HepG2 (cell line): ENCODE results near the gene DNMT3A. TPM values are rescaled to one million over a fixed set of nuclear protein-coding genes. Genes with fewer than 3 reads are reported as not detected.

ENCODE experiments used
- ATF1 ChIP-seq: IDR thresholded peaks from 2 replicates; pipeline ENCODE4 v1.6.1; 2016; ENCODE audit warnings: mild to moderate bottlenecking, control low read depth
- CBX5 ChIP-seq: sonication (generic); formaldehyde crosslinking; IDR thresholded peaks from 2 replicates; pipeline ENCODE4 v1.4.0; 2020; ENCODE audit warnings: missing genetic modification reagents, borderline replicate concordance
- DPF2 ChIP-seq: sonication (generic); formaldehyde crosslinking; IDR thresholded peaks from 2 replicates; pipeline ENCODE4 v1.4.0; 2020; ENCODE audit warnings: mild to moderate bottlenecking, low read depth, missing genetic modification reagents, borderline replicate concordance
- E2F1 ChIP-seq: sonication (generic); formaldehyde crosslinking; IDR thresholded peaks from 2 replicates; pipeline ENCODE4 v1.5.0; 2020; ENCODE audit warnings: missing genetic modification reagents
- FOSL2 ChIP-seq: sonication (generic); formaldehyde crosslinking; IDR thresholded peaks from 2 replicates; pipeline ENCODE4 v1.4.0; 2020; ENCODE audit warnings: missing genetic modification reagents
- GPN1 ChIP-seq: sonication (generic); formaldehyde crosslinking; IDR thresholded peaks from 2 replicates; pipeline ENCODE4 v1.5.1; 2020; ENCODE audit warnings: missing genetic modification reagents, borderline replicate concordance
- HDAC2 ChIP-seq: sonication (generic); formaldehyde crosslinking; IDR thresholded peaks from 2 replicates; pipeline ENCODE4 v1.4.0; 2020; ENCODE audit warnings: missing genetic modification reagents
- HNF4A ChIP-seq: sonication (generic); formaldehyde crosslinking; IDR thresholded peaks from 2 replicates; pipeline ENCODE4 v1.4.0; 2020; ENCODE audit warnings: missing genetic modification reagents
- KLF11 ChIP-seq: IDR thresholded peaks from 2 replicates; pipeline ENCODE4 v1.6.1; 2016; ENCODE audit warnings: missing compliant biosample characterization
- MBNL3 ChIP-seq: fragments of 250-450 bp; sonication (Bioruptor Pico); conservative IDR thresholded peaks from 2 replicates; pipeline ENCODE4 v1.8.0; 2022; ENCODE audit warnings: mild to moderate bottlenecking, inconsistent platforms
- SP1 ChIP-seq, 2 experiments: fragments of 450-650 bp in 1 of 2; sonication (generic) in 1 of 2; formaldehyde crosslinking in 1 of 2; IDR thresholded peaks; 2 replicates each; pipeline versions ENCODE4 v1.4.0 to v1.6.1; 2016 to 2020; ENCODE audit warnings: missing genetic modification reagents in 1 of 2
- THAP7 ChIP-seq: sonication (generic); formaldehyde crosslinking; IDR thresholded peaks from 2 replicates; pipeline ENCODE4 v1.8.1; 2023; ENCODE audit warnings: mild to moderate bottlenecking, missing genetic modification reagents
- U2AF1 ChIP-seq: fragments of 200-400 bp; formaldehyde crosslinking; optimal IDR thresholded peaks from 2 replicates; pipeline ENCODE3; 2017; ENCODE audit warnings: mild to moderate bottlenecking, low read depth, low read length
- ZFP36 ChIP-seq: fragments of 150-350 bp; IDR thresholded peaks from 2 replicates; pipeline ENCODE4 v1.6.1; 2018; ENCODE audit warnings: borderline replicate concordance, low read length, low read depth; ENCODE audit not compliant: partially characterized antibody
- ZFP41 ChIP-seq: sonication (generic); formaldehyde crosslinking; IDR thresholded peaks from 2 replicates; pipeline ENCODE4 v1.4.0; 2020; ENCODE audit warnings: mild to moderate bottlenecking, missing genetic modification reagents, borderline replicate concordance
- ZFP91 ChIP-seq: sonication (generic); formaldehyde crosslinking; IDR thresholded peaks from 2 replicates; pipeline ENCODE4 v1.9.0; 2022; ENCODE audit warnings: missing genetic modification reagents, mild to moderate bottlenecking, borderline replicate concordance
- ZNF232 ChIP-seq: sonication (generic); formaldehyde crosslinking; IDR thresholded peaks from 2 replicates; pipeline ENCODE4 v1.4.0; 2020; ENCODE audit warnings: missing genetic modification reagents, borderline replicate concordance
- ZNF263 ChIP-seq: sonication (generic); formaldehyde crosslinking; IDR thresholded peaks from 2 replicates; pipeline ENCODE4 v1.4.0; 2020; ENCODE audit warnings: missing genetic modification reagents
- ZNF331 ChIP-seq: sonication (generic); formaldehyde crosslinking; IDR thresholded peaks from 2 replicates; pipeline ENCODE4 v1.4.0; 2020; ENCODE audit warnings: missing genetic modification reagents
- ZNF605 ChIP-seq: sonication (generic); formaldehyde crosslinking; IDR thresholded peaks from 2 replicates; pipeline ENCODE4 v1.8.0; 2022; ENCODE audit warnings: mild to moderate bottlenecking, missing genetic modification reagents
- ZNF639 ChIP-seq: conservative IDR thresholded peaks from 2 replicates; pipeline ENCODE4 v1.6.1; 2018; ENCODE audit warnings: missing genetic modification reagents
- ZNF713 ChIP-seq: sonication (generic); formaldehyde crosslinking; IDR thresholded peaks from 2 replicates; pipeline ENCODE4 v1.4.0; 2020; ENCODE audit warnings: mild to moderate bottlenecking, missing genetic modification reagents
- ZNF780A ChIP-seq: sonication (generic); formaldehyde crosslinking; IDR thresholded peaks from 2 replicates; pipeline ENCODE4 v1.8.0; 2022; ENCODE audit warnings: mild to moderate bottlenecking, missing genetic modification reagents, moderate library complexity
- ZNF782 ChIP-seq: sonication (generic); formaldehyde crosslinking; IDR thresholded peaks from 2 replicates; pipeline ENCODE4 v1.4.0; 2020; ENCODE audit warnings: missing genetic modification reagents, mild to moderate bottlenecking, borderline replicate concordance
- ZSCAN9 ChIP-seq: IDR thresholded peaks from 2 replicates; pipeline ENCODE4 v1.6.1; 2016; ENCODE audit warnings: borderline replicate concordance
- polyA plus RNA-seq, 8 experiments: library from polyadenylated mRNA; depleted of rRNA in 3 of 8; stranded (reverse) in 7 of 8; unstranded in 1 of 8; fragments of >200 nt; fragmentation: Illumina TruSeq in 4 of 8; extraction: Trizol in 4 of 8; gene quantifications; 2 replicates each; pipeline versions ENCODE4 v1.2.1 to v1.2.3, GENCODE V29; 2011 to 2016; ENCODE audit warnings: low read depth in 4 of 8, missing spikeins in 1 of 8, mixed read lengths in 1 of 8; ENCODE audit not compliant: insufficient read depth in 1 of 8
- total RNA-seq, 5 experiments: library from RNA; depleted of rRNA; stranded (reverse); fragments of >200 nt; fragmentation: Illumina TruSeq; extraction: Trizol; gene quantifications; 2 replicates each; pipeline ENCODE4 v1.2.3, GENCODE V29; 2016; ENCODE audit warnings: low read depth in 1 of 5

The DNMT3A gene
- total and polyA plus RNA-seq, 2 of the 13 experiments (the other 11 are each of a cell fraction or from before 2014, with no cell fraction given) = 14.7 to 29.1 TPM

GRCh38 chr2:25376750-25377621 is 35.3 kb upstream of the DNMT3A start (continued):
- TF ChIP-seq ZNF639 (no peak), ZNF782 (CRISPR knock-in tag) (no peak), ZFP36 (peak; percentile 17), ZNF331 (CRISPR knock-in tag) (peak; percentile 57; the same call in 1 of the 2 replicates), GPN1 (CRISPR knock-in tag) (no peak), ZNF780A (CRISPR knock-in tag) (no peak), FOSL2 (CRISPR knock-in tag) (peak; percentile 11; the same call in 1 of the 2 replicates), HNF4A (peak; percentile 19; the same call in 1 of the 2 replicates), THAP7 (CRISPR knock-in tag) (no peak), MBNL3 (CRISPR knock-in tag) (no peak), ZSCAN9 (0 out of 2 replicates have a peak, but pooled peaks have one; percentile 27), ZNF232 (CRISPR knock-in tag) (0 out of 2 replicates have a peak, but pooled peaks have one; percentile 3), E2F1 (CRISPR knock-in tag) (peak; percentile 66; the same call in 1 of the 2 replicates), ZNF263 (CRISPR knock-in tag) (peak; percentile 53), SP1 (IDR thresholded peaks at IDR 0.05) (no peak), SP1 (CRISPR knock-in tag; IDR thresholded peaks at IDR 0.05) (peak; percentile 23; the same call in 1 of the 2 replicates), KLF11 (CRISPR knock-in tag) (no peak), HDAC2 (CRISPR knock-in tag) (no peak), CBX5 (CRISPR knock-in tag) (peak; percentile 20; the same call in 1 of the 2 replicates), ZNF713 (CRISPR knock-in tag) (0 out of 2 replicates have a peak, but pooled peaks have one; percentile 14), ZFP91 (CRISPR knock-in tag) (peak; percentile 65; the same call in 1 of the 2 replicates), DPF2 (no peak), ZNF605 (0 out of 2 replicates have a peak, but pooled peaks have one; percentile 37), ATF1 (CRISPR knock-in tag) (no peak), U2AF1 (peak; percentile 42), ZFP41 (CRISPR knock-in tag) (0 out of 2 replicates have a peak, but pooled peaks have one; percentile 64)
